NCI-H2227 treated with DMSO at 0.1 percent for 48 hours (cell line): ENCODE results near the gene PRSS57.

Experiments used
- DNase-seq: peaks from one replicate; lab custom pipeline; 2025; lab: John Stamatoyannopoulos, UW

Gene PRSS57

DNA sequence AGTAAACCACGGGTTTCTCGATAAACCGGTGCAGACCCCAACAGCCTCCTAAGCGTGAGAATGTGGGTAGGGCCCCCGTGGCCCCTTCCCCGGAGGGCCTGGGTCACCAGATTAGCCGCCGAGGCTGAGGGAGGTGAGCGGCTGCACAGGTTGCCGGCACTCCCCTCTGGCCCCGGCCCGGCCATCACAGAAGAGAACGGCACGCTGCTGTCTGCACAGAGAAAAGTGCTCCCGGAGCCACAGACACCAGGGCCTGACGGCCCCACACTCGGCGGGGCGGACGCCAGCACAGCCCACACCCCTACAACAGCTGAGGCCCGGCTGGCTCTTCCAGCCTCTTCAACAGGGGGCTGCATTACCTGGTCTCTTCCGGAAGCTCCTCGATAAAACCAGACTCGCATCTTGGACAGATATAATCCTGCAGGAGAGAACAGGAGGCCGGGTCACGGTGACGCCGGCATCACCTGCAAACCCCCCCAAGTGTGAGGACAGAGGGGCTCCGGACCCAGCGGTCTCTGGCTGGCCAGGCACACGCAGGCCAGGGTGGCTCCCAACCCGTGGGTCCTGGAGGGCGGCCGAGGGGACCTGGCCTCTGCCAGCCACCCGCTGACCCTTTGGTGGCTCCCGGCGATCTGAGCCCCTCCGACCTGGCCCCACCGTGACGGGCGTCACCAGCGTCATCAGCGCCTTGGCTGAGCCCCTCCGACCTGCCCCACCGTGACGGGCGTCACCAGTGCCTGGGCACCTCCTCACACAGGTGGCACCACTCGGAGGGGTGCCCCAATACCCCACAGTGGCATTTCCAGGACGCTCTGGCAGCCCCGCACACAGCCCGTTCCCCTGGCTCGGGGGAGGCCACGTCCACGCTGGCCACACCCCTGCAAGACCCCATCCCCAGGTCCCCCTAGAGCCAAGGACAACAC, 42.5 kb downstream of the PRSS57 start:
- no peak for DNase-seq

DNA sequence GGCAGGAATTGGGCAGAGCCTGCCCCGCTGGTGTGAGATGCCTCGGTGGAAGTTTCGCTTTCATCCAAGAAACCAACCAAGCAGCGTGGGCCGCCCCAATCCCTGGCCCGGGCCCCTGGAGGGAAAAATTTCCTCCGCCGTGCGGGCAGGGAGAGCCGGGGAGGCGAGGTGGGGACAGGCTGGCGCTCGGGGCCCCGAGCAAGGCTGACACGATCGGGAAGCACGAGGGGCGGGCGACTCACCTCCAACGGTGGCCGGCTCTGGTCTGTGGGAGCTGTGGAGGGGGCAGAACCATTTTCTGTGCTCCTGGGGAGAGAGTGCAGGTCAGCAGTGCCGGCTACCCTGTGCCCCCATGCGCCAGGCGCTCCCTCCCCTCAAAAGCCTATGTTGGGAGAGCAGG, 43.3 kb downstream of the PRSS57 start:
- DNase-seq = no peak

DNA sequence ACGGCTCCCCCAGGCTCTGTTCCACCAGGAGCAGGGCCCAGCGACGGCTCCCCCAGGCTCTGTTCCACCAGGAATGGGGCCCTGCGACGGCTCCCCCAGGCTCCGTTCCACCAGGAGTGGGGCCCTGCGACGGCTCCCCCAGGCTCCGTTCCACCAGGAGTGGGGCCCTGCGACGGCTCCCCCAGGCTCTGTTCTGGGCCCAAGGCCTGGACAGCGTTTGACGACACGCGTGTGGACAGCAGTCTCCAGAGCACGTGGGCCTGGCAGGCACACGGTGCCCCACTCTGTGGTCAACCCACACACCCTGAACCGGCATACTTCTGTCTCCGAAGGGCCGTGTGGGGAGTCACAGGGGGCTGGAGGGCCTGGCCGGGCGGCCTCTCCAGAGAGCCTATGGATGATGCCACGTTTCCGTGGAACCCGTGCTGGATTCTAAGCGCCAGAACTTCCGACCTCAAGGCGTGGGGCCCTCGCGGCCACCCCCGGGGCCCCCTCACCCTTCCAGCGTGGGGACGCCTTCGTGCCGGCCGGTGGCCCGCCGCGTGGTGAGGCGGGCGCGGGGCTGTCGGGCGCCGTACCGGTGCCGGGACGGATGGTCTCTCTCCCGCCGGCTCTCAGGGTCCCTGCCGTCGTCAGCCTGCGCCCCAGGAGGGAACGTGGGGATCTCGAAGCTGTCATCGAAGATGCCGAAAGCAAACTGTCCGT, 44.0 kb downstream of the PRSS57 start:
- no peak for DNase-seq

DNA sequence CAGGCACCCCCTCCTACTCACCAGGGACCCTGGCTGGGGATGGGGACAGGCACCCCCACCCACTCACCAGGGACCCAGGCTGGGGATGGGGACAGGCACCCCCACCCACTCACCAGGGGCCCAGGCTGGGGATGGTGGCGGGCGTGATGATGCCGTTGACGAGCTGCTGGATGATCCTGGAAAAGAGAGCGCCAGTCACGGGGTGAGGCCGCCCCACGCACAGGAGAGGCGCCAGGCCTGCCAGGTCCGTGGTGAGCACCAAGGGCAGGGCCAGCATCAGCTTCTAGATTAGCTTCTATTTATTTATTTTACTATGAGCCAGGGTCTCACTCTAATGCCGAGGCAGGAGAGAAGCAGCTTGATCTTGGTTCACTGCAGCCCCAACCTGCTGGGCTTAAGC, 45.1 kb downstream of the PRSS57 start:
- DNase-seq = no peak

DNA sequence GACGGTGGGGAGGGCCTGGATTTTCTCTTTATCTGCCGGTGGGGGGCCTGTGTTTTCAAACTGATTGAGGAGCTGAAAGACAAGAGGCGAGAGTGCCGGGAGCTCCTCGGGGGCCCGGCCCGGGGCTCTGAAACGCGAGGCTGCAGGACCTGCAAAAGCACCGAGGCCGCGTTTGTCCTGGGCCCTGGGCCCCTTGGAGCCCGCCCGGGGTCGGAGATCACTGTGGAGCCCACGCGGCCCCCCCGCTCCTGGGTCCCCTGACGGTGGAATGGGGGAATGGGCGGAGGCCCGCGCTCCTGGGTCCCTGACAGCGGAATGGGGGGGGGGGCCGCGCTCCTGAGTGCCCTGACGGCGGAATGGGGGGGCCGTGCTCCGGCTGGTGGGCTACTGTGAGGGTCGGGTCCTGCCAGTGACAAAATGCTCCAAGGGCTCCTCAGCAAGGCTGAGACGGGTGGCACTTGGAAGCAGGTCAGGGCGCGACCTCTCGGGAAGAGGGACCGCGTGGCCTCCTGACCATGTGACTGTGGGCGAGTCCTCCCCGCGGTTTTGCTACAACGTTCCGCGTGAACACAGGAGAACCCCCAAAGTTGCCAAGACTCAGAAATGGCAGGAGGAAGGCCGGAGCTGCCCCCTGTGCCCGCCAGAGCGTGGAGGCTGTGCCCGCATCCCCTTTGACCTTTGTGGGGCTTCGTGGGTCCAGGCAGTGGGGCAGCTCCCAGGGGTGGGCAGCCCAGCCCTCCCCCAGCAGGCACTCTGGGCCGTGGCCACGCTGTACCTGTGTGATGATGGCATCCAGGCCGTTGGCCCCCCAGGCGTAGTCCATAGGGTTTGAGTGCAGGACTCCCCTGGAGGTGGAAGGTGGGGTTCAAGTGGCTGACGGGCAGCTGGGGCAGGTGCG, 46.1 kb downstream of the PRSS57 start:
- DNase-seq = no peak

DNA sequence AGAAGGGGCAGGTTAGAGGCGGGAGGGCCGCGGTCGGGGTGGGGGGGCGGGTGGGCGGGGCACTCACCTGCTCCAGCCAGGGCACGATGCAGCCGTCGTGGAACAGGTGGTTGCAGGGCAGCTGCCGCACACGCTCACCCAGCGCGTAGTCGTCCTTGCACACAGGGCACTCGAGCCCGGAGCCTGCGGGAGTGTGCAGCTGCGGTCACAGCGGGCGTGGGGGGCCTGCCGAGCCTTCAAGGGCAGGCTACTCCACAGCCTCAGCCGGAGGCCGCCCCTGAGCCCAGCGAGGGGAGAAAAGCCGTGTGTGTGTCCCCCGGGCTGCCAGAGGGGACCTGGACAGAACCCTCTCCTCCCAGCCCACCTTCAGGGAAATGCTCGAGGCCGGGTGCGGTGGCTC, 46.9 kb downstream of the PRSS57 start:
- DNase-seq = no peak

DNA sequence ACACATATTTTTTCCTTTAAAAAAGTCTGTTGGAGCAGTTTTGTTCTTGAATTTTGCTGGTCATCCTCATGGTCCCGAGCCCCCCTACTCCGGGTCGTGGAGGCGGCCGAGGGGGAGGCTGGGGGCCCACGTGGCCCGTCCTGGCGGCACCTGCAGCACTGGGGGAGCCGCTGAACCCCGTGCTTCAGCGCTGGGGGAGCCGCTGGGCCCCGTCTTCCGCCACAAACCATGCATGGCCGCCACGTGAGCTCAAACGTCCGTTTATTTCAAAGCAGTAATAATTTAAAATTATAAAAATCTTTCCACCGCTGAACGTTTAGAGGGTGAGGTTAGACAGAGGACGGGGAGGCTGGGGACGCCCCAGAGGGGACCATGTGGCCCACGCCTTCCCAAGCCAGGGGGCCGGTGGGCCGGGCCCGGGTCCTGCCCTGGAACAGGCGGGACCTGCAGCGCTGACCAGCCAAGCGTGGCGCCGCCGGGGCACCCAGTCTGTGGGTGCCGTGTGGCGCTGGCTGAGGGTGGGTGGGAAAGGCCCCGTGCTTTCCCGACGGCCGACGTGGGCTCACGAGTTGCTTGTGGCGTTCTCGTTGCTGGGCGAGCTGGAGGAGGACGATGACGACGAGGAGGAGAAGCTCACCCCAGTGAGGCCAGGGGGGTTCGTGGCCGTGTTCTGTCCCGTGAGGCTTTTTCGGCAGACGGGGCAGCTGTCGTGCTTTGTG, 47.5 kb downstream of the PRSS57 start:
- no peak for DNase-seq

DNA sequence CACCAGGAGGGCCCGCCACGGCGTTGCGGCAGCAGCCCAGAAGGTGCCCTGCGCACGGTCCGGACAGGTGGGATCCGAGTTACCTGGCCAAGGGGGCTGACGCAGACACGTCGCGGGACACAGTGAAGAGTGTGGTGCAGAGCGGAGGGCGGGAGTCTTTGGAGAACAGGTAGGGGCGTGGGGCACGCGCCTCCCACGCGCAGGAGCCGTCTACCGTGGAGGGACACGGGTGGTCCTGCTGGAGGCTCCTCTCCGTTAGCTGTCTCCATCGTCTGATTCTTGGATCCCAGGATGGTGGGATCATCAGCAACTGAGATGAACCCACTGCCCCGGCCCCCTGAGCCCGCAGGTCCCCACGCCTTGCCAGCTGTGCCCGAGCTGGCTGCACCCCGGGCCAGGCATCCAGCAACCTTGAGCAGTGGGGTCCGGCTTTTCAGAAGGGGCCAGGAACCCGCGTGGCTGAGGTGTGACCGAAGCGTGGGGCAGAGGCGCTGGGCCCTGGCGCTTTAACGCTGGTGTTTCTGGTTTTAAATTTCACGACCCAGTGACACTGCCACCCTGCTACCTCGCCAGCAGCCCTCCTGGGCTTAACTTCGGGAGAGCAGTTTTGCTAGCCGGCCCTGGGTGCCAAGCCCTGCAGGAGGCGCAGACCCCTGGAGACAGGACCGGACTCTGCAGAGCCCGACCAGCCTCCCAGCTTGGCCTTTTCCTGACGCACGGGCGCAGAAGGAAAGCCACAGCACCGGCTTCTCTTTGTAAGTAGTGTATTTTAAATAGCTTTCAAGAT, 48.3 kb downstream of the PRSS57 start:
- DNase-seq = no peak

DNA sequence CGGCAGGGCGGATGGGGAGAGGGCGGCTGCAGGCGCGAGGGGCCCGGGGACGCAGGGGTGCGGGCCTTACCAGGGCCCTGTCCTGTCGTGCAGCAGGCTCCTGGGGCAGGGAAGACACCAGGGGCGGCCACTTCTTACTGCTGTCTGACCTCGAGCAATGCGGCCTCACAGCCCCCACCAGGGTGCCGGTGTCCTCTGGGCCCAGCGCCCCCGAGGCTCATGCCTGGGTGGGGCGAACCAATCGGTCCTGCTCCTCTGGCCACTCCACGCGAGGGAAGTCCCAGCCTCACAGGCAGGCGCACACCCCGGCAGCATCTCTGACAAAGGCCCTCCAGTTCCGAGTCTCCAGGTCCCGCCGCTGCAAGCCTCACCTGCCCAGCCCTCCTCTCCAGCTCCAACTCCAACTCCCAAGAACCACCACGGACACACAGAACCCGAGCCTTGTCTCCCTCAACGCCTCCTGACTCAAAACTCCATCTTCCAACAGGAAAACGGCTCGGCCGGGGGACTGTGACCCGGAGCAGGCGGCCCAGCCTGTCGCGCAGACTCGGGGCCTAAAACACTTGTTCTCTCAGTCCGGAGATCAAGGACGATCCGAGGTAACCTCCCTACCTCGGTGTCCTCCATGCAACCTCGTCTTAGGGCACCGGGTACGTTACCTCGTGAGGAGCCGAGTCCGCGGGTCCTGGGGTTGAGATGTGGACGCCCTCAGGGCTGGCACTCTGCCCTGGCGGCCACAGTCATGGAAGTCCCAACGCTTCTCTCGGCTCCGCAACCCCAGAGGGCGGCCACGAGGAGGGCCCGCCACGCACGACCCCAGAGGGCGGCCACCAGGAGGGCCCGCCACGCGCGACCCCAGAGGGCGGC, 49.1 kb downstream of the PRSS57 start:
- DNase-seq = no peak

DNA sequence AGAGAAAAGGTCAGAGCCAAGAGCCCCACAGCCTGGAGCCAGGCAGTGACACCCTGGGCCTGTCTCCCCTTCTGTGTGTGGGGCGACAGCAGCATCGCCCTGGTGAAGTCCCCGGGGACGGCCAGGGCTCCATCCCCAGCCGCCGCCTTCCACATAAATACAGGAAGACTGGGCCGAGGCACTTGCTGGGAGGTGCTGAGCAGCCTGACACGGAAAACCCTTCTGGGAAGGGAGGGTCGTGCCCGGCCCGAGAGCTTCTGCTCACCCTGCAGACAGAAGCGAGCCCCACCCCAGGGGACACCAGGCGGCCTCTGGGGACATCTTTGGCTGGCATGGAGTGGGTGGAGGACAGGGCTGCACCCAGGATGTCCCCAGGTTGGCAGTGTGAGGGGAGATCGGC, 50.5 kb downstream of the PRSS57 start:
- no peak for DNase-seq

DNA sequence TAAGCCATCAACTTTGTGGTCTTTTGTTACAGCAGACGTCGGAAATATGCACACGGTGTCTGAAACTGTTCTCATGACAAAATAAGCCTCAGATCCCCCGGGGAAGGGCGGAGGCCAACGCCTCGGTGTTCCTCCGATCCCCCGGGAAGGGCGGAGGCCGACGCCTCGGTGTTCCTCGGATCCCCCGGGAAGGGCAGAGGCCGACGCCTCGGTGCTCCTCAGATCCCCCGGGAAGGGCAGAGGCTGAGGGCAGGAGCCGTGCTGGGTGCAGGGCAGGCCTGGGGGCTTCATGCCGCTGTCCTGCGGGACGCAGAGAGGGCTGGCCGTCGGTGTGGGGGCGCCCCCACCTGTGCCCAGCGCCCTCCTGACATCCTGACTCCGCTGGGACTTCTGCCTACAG, 50.9 kb downstream of the PRSS57 start:
- no peak for DNase-seq

DNA sequence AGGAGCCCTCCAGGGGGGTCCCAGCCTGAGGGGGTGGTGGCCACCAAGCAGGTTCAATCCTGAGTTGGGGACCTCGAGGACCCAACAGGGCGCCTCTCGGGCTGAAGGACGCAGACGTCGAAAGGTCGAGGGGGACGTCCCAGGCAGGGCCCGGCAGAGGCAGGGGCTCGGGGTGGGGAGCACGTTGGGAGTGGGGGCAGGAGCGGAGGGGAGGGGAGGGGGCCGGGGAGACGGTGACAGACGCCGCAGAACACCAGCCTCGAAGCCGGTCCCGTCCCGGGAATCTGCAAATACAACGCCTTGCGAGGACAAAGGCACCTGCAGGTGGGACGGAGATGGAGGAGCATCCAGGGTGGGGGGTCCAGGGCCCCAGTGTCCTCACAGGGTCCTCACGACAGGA, 51.5 kb downstream of the PRSS57 start:
- DNase-seq = no peak

DNA sequence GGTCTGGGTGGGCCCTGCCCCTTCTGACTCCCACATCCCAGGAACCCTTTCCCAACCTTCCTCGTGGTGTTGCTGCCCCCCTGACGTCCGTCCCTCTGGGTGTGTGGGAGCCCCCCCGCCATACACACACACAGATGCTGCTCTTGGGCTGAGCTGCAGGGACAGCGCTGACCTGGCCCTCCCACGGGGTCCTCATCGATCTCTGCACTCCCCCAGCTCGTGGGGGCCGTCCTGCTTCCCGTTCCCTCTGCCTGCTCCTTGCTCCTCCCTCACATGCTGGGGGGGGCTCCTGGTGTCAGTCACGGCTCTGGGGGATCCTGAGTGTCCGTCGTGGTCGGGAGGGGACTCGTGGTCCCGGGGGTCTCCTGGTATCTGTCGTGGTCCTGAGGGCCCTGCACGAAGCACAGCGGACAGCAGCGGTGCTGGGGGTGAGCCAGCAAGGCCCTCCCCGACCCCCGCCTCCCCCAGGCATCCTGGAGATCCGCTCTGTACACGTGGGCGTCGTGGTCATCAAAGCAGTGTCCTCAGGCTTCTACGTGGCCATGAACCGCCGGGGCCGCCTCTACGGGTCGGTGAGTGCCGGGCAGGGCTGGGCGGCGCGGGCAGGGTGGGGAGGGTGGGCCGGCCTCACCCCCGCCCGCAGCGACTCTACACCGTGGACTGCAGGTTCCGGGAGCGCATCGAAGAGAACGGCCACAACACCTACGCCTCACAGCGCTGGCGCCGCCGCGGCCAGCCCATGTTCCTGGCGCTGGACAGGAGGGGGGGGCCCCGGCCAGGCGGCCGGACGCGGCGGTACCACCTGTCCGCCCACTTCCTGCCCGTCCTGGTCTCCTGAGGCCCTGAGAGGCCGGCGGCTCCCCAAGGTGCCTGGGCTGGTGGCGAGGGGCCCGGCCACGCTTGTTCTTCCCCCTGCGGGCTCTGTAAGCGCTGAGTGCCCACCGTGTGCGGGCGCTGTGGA, 52.2 kb downstream of the PRSS57 start:
- DNase-seq = no peak

DNA sequence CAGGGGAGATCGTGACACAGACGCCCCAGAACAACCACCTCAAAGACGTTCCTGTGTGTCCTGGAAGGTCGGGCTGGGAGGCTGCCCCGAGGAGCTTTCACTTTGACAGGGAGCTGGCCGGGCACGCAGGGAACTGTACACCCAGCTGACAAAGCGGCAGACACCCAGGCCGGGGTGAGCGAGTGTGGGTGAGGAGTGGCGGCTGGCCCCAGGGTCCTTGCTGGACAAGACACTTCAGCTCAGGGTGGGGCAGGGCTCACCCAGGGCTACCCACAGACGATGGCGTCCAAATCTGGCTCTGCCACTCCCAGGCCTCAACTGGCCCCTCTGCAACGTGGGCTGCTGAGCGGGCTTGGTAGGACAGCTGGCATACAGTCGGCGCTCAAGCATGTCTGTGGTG, 53.5 kb downstream of the PRSS57 start:
- no peak for DNase-seq

DNA sequence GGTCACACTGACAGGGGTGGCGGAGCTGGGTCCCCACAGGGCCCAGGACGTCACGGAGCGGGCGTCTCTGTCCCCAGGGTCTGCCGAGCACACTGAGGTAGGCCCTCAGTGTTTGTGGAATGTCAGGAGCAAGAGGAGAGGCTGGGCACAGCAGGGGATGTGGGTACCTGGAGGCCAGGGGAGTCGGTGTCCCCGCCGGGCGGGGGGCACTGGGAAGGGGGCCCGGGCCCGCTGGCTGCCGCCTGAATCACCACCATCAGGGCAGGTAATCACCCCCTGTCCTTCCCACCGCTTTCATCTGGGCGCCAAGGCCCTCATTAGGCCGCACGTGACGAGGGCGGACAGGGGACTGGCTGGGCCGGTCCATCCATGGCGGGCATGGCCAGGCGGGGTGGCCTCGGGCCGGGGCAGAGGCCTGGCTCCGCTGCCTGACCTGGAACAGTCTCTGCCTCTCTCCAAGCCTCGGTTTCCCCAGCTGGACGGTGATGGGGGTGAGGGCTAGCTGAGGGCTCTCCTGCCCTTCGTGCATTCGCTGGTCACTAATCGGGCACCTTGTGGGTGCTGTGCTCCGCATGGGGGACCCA, 54.6 kb downstream of the PRSS57 start:
- no peak for DNase-seq

DNA sequence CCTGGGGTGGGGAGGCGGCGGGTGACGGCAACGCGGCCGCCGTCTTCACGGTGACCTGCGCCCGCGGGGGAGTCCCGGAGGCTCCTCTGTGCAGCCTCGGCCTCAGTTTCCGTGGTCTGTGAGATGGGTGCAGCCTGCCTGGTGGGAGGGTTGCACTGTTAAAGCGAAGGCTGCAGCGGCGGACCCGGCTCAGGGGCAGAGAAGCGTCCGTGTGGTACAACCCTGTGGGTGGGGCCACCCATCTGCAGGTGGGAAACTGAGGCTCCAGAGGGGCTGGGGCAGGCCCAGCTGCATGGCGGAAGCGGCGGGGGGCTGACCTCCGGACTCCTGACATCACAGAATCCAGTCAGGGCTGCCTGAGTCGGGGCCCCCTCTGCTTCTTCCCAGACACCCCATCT, 55.1 kb downstream of the PRSS57 start:
- DNase-seq = no peak

DNA sequence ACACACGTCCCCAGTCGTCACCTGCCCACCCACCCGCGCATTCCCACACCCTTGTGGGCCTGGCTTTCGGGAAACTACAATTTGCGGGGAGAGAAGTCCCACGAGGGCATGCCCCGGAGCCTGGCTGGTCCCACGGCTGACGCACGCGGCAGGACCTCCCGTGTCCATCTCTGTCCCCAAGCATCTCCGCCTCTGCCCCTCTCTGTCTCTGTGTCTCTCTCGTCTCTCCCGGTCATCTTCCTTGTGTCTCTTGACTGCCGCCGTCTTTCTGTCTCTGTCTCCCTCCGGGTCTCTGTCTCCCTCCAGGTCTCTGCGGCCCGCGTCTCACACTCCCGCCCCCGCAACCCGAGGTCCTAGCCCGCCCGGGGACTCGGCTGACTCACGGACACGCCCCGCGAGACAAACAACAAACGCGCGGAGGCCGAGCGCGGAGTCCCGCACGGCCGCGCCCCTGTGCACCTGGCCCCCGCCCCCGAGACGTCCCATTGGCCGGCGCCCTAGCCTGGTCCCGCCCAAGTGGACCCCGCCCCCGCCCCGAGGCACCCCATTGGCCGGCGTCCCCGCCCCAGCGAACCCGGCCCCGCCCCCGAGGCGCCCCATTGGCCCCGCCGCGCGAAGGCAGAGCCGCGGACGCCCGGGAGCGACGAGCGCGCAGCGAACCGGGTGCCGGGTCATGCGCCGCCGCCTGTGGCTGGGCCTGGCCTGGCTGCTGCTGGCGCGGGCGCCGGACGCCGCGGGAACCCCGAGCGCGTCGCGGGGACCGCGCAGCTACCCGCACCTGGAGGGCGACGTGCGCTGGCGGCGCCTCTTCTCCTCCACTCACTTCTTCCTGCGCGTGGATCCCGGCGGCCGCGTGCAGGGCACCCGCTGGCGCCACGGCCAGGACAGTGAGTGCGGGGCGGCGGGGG, 55.7 kb downstream of the PRSS57 start, which contains the start of gene FGF22:
TSS of gene FGF22 (plus strand) at position 627 of the 908 bp plus-strand sequence. CDS start at position 674, 47 bp downstream.
- peak; percentile 59 for DNase-seq
